ENCODE measurements around the gene RHOT2. TPM values are rescaled to one million over a fixed set of nuclear protein-coding genes. Genes with fewer than 3 reads are reported as not detected.
A peak's percentile ranks its signal among the peaks of the same experiment; 100 is the strongest.

RHOT2 gene
- total and polyA plus RNA-seq, 9 of the 15 experiments (the other 6 are each of a cell fraction or from before 2014, with no cell fraction given): 5.0 to 373 (median 112) TPM

DNA sequence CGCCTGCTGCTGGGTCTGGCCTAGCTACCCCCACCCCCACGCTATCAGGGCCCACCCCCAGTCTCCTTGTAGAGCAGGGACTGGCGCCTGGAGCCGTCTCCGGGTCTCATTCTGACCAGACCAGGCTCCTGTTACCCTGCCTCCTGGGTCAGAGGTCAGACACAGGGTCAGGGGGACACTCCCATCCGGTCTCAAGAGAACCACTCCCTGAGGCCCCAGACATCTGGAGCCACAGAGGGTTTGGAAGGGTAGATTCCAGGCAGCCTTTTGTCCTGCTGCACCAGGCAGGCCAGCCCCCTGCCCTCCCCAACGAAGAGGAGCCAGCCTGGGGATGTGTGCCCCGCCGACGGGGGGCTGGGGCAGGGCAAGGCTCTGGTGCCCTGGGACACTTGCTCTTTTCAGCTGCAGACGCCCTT lies 38.1 kb upstream of the RHOT2 start:
- Histone ChIP-seq H3K4me3 (no peak overlapping the region), H3K9me1 (ENCODE audit: control insufficient read depth, insufficient read depth, low read length) (no peaks in the 10 kb centered on the region), H3K27ac (ENCODE audit: extremely low read depth, low read depth, low read length) (peak overlapping the region; percentile 64; the same call in 2 of the 3 replicates), H3K9me3 (replicated peaks; ENCODE audit: control insufficient read depth, insufficient read depth, low read depth, low read length) (no peaks in the 10 kb centered on the region), H3K4me1 (replicated peaks in 1 of 2; ENCODE audit: control insufficient read depth in 2 of 2, insufficient read depth in 2 of 2, low read length in 2 of 2) (peaks cover 21 to 97% of the 10 kb centered on the region in 2 experiments), H3K36me3 (ENCODE audit: control insufficient read depth, insufficient read depth, low read length) (peaks cover 44% of the 10 kb centered on the region; the same call in 2 of the 3 replicates), H3K27me3 (ENCODE audit: control insufficient read depth in 2 of 2, insufficient read depth in 2 of 2, low read length in 2 of 2) (no peaks in the 10 kb centered on the region), H4K20me1 (replicated peaks; ENCODE audit: control insufficient read depth, insufficient read depth, low read length) (no peaks in the 10 kb centered on the region), H3K79me2 (ENCODE audit: control insufficient read depth, insufficient read depth, low read length) (peaks cover 6% of the 10 kb centered on the region), H2AFZ (ENCODE audit: low read depth, low read length) (no peak overlapping the region), H3K4me2 (ENCODE audit: insufficient read depth, low read length) (peak overlapping the region; percentile 35; the same call in 1 of the 2 replicates), H3K9ac (ENCODE audit: insufficient read depth in 1 of 2, low read depth in 2 of 2, low read length in 2 of 2) (peak overlapping the region; percentile 35 to 84; a peak in 2 of 4 replicates)
- POLR2A ChIA-PET: interaction anchor here (0.9 kb wide), 1 partner anchor 41 kb away, joined by 4 read pairs; no protein-coding TSS in a partner anchor
- peak; percentile 86 for FAIRE-seq
- intact Hi-C loops (cut with micrococcal nuclease): no loop called here
- CTCF ChIA-PET (ENCODE audit: low intra/inter-chr PET ratio): no interaction called here
- in situ Hi-C loops (cut with MboI): no loop called here
- peak; percentile 74 to 91 (median 82) for DNase-seq (ENCODE audit: extremely low read depth in 1 of 4, low spot score in 3 of 4)
- ATAC-seq: peak; percentile 80
- WGBS (ENCODE audit: insufficient coverage, low coverage, missing lambda C conversion rate): 6% methylated on average over 5 of the region's 11 CpGs
- no TSS peak for BruUV-seq (replicated peaks)
- TF ChIP-seq POLR2AphosphoS5 (IDR thresholded peaks at IDR 0.05; ENCODE audit: control insufficient read depth, insufficient read depth, low read depth, low read length) (peak; percentile 21; the same call in 1 of the 2 replicates), NR2C2 (CRISPR knock-in tag; IDR thresholded peaks at IDR 0.05) (peak; percentile 26; the same call in 1 of the 2 replicates), NR2C2 (tag; IDR thresholded peaks at IDR 0.05) (peak; percentile 72), ZFX (CRISPR knock-in tag; IDR thresholded peaks at IDR 0.05) (peak; percentile 45; the same call in 1 of the 2 replicates), SMAD4 (CRISPR knock-in tag; conservative IDR thresholded peaks at IDR 0.05) (peak; percentile 59), POLR2G (IDR thresholded peaks at IDR 0.05; ENCODE audit: low read depth, low read length) (peak; percentile 74; the same call in 1 of the 2 replicates), ZBTB17 (CRISPR knock-in tag; IDR thresholded peaks at IDR 0.05) (0 out of 2 replicates have a peak, but pooled peaks have one; percentile 14), TCF3 (CRISPR knock-in tag; IDR thresholded peaks at IDR 0.05) (peak; percentile 43; the same call in 1 of the 2 replicates), ZNF644 (tag; IDR thresholded peaks at IDR 0.05; ENCODE audit: low read depth) (no peak), POLR2A (conservative IDR thresholded peaks at IDR 0.05) (0 out of 2 replicates have a peak, but pooled peaks have one; percentile 36), HDAC6 (IDR thresholded peaks at IDR 0.05; ENCODE audit: low read depth, low read length) (no peak), SMARCC2 (IDR thresholded peaks at IDR 0.05; ENCODE audit: low read depth) (no peak), MTA1 (IDR thresholded peaks at IDR 0.05; ENCODE audit: borderline replicate concordance) (no peak)
- TF ChIP-seq, protein P1, sequence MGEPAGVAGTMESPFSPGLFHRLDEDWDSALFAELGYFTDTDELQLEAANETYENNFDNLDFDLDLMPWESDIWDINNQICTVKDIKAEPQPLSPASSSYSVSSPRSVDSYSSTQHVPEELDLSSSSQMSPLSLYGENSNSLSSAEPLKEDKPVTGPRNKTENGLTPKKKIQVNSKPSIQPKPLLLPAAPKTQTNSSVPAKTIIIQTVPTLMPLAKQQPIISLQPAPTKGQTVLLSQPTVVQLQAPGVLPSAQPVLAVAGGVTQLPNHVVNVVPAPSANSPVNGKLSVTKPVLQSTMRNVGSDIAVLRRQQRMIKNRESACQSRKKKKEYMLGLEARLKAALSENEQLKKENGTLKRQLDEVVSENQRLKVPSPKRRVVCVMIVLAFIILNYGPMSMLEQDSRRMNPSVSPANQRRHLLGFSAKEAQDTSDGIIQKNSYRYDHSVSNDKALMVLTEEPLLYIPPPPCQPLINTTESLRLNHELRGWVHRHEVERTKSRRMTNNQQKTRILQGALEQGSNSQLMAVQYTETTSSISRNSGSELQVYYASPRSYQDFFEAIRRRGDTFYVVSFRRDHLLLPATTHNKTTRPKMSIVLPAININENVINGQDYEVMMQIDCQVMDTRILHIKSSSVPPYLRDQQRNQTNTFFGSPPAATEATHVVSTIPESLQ (CRISPR knock-in tag; IDR thresholded peaks at IDR 0.05): 0 out of 2 replicates have a peak, but pooled peaks have one; percentile 33
- TF ChIP-seq, protein P2, sequence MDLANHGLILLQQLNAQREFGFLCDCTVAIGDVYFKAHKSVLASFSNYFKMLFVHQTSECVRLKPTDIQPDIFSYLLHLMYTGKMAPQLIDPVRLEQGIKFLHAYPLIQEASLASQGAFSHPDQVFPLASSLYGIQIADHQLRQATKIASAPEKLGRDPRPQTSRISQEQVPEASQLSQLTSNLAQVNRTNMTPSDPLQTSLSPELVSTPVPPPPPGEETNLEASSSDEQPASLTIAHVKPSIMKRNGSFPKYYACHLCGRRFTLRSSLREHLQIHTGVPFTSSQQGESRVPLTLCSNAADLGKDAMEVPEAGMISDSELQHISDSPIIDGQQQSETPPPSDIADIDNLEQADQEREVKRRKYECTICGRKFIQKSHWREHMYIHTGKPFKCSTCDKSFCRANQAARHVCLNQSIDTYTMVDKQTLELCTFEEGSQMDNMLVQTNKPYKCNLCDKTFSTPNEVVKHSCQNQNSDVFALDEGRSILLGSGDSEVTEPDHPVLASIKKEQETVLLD (IDR thresholded peaks at IDR 0.05): peak; percentile 47; the same call in 1 of the 2 replicates
- TF ChIP-seq, protein P3, sequence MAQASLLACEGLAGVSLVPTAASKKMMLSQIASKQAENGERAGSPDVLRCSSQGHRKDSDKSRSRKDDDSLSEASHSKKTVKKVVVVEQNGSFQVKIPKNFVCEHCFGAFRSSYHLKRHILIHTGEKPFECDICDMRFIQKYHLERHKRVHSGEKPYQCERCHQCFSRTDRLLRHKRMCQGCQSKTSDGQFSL (CRISPR knock-in tag; IDR thresholded peaks at IDR 0.05): no peak
- TF ChIP-seq, protein P3 (tag; IDR thresholded peaks at IDR 0.05): no peak
- TF ChIP-seq, protein P4, sequence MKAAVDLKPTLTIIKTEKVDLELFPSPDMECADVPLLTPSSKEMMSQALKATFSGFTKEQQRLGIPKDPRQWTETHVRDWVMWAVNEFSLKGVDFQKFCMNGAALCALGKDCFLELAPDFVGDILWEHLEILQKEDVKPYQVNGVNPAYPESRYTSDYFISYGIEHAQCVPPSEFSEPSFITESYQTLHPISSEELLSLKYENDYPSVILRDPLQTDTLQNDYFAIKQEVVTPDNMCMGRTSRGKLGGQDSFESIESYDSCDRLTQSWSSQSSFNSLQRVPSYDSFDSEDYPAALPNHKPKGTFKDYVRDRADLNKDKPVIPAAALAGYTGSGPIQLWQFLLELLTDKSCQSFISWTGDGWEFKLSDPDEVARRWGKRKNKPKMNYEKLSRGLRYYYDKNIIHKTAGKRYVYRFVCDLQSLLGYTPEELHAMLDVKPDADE (conservative IDR thresholded peaks at IDR 0.05; ENCODE audit: control insufficient read depth, low read depth, low read length): peak; percentile 44; the same call in 1 of the 2 replicates

Data from K562 (cell line).